NCI-H82 treated with DMSO at 0.1 percent for 48 hours (cell line): Measurements from ENCODE around the gene FAM200B.
A peak's percentile ranks its signal among the peaks of the same experiment; 100 is the strongest.

Experiments
- DNase-seq: peaks from one replicate; lab custom pipeline; 2025; ENCODE audit not compliant: unreplicated experiment; lab: John Stamatoyannopoulos, UW

Gene FAM200B

DNA sequence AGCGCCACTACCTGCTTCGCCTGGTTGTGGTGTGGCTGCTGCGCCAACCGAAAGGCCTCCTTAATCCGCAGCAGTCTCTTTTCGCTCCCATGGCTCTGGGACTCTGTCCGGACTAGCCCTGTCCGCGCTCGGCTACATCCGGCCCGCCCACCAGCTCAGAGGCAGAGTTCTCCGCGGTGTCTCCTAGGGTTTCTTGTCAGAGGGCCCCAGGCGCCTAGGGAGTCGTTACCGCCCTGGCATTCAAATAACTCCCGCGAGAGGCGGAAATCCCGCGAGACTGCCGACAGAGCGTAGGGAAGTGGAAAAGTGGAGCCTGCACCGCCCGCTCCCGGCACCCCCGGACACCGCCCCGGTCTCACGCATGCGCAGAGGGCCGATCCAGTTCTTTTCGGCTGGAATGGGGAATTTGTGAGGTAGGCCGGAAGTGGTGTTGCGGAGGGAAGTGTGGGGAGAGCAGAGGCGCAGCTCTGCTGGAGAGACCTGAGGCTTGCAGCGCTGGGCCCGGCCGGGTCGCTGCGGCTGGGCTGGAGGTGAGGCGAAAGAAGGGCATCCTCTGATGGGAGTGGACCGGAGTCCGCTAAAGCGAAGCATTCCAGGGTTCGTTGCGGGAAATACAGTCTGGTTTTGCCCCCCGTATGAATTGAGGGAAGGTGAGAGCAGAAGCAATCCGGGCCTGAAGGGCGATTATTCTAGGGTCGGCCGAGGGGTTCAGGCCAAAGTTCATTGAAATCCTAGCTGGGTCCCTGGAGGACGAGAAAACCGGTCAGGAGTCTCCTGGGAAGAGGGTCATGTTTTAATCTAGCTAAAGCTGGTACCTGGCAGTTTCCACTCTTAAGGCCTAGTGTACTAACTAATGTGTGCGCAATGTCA, at the start of gene FAM200B:
Gene FAM200B, plus strand, starts transcription at position 456 of the 870 bp plus-strand sequence. CDS start 5,151 bp downstream, outside the sequence.
- DNase-seq: peak; percentile 93

DNA sequence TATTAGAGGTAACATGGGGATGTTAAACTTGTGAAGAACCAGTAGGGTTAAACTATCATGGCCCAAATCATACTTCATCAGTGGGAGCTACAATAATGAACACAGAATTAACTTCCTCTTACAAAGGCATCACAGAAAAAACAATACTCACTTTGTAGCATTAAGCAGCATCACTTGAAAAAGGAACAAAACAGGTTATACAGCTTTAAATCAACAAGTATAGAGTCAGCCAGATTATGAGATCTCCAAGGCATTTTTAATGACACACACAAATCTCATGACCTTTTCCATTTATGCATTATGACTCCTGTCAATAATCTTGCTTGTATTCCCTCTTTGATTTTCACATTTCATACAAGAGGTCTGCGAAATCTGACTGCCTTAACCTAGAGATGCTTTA, 44.8 kb upstream of the FAM200B start:
- no peak for DNase-seq

DNA sequence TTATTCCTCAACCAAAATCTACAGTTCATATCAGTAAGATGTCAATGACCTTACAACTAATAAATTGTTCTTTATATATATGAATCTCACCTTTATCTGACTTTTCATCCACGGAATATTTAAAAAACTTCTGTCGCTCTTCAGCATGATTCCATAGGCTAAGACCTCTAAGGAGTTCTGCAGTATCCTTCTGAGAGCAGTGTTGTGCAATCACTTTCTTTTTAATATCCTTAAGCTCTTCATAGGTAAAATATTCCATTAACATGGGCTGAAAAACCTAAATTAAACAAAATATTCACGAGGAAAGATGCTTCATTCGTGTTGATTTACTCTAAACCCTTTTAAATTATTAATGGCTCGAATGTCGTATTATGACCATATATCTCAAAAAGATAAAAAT, 43.2 kb upstream of the FAM200B start:
- DNase-seq: no peak

GRCh38 chr4:15648600-15648999, 33.0 kb upstream of the FAM200B start:
- no peak for DNase-seq

- DNase-seq: peak; percentile 67
Observed at GRCh38 chr4:15649914-15650545, 31.6 kb upstream of the FAM200B start.

DNA sequence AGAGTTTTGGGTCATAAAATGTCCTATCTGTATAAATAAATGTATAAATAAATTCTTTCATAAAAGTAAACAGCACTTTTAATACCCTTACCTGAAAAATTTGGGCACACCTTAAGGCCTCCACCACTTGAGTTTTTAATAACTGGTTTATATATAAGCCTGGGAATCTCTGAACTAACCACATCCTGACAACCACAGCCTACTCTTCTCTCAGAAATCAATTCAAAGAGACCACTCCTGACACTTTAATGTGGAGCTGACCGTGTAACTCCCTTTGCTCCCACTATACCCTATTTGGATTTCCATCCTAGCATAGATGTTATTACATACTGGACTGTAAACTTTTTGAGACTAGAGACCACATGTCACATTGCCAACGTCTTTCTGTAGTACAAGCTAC, 30.0 kb upstream of the FAM200B start:
- no peak for DNase-seq

GRCh38 chr4:15652191-15652590, 29.4 kb upstream of the FAM200B start:
- no peak for DNase-seq

- no peak for DNase-seq
Observed at GRCh38 chr4:15652841-15653240, 28.8 kb upstream of the FAM200B start.

GRCh38 chr4:15653420-15653819, 28.2 kb upstream of the FAM200B start:
- DNase-seq: no peak

GRCh38 chr4:15653864-15654592, 27.6 kb upstream of the FAM200B start:
- DNase-seq: no peak

- no peak for DNase-seq
Observed at GRCh38 chr4:15654593-15655222, 26.9 kb upstream of the FAM200B start.

DNA sequence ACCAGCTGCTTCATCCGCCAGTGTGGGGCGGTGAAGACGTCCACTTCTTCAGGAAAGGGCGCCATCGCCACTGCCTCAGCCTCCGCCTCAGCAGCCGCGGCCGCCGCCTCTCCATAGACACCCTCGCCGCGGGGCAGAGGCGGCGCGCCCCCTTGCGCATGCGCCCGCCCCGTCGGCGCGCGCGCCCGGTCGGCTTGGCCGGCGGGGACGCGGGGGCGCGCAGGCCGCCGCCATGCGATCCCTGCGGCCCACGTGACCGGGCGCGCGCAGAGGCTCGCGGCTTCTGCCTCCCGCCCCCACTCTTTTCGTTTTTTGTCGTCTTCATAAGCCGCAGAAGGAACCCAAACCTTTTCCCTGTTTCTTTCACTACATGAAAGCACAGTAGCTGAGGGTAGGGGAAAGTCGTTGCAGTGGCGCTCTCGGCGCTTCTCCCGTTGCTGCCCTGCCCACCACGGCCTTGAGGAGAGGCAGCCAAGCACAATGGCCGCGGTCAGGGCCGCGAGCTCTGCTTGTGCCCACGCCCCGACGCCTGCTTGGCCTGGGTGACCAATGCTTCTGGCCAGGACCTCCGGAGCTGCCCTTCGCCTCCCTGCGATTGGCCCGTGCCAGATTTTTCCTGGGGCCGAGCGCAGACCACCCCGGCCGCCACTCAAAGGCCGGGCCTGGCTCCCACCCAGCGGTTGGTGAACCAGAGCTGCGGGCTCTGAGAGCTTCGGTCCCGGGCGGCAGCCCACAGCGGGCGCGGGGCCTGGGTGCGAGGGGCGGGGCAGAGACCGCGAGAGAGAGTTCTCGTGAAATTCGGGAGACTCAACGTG, 26.2 kb upstream of the FAM200B start, which contains the start of gene FBXL5:
Gene FBXL5, minus strand, starts transcription at position 135 of the 815 bp plus-strand sequence. Its CDS starts 70 bp downstream, at position 65.
- DNase-seq: no peak

DNA sequence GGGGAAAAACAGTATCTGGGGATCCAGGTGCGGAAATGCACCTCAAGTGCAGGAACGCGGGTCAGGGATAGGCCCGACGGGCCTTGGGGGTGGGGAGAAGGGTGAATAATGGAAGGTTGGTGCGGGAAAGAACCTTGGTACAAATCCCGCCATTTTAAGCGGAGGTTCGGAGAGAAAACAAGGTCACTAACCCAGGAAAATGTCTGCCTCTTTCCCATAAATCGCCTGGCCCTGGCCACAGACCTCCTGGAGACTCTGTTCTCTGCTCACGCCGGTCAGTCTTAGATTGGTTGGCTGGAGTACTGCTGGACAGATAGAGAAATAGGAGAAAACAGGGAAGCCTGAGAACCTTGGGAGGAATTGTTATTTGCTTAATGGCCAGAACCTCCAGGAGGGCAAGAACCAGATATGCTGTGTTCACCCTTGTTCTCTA, 25.6 kb upstream of the FAM200B start:
- DNase-seq: no peak

DNA sequence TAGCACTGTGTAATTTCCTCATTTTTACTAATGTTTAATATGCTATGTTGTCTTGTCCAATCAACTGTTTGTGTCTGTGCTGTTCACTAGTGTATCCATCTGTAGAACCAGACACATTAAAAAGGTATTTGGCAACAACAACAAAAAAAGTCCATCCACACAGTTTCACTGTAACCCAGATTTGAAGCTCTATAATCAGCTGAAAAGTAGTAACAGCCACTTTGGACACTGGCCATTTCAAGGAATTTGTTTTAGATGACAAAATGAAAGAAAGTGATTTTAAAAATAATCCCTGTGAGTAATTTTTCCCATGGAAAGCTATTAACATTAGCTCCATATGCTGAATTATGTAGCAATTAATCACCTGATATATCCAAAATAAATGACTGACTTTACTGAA, 24.3 kb upstream of the FAM200B start:
- no peak for DNase-seq

- DNase-seq: no peak
Observed at GRCh38 chr4:15658136-15658770, 23.4 kb upstream of the FAM200B start.

- no peak for DNase-seq
Observed at GRCh38 chr4:15658781-15659180, 22.8 kb upstream of the FAM200B start.

DNA sequence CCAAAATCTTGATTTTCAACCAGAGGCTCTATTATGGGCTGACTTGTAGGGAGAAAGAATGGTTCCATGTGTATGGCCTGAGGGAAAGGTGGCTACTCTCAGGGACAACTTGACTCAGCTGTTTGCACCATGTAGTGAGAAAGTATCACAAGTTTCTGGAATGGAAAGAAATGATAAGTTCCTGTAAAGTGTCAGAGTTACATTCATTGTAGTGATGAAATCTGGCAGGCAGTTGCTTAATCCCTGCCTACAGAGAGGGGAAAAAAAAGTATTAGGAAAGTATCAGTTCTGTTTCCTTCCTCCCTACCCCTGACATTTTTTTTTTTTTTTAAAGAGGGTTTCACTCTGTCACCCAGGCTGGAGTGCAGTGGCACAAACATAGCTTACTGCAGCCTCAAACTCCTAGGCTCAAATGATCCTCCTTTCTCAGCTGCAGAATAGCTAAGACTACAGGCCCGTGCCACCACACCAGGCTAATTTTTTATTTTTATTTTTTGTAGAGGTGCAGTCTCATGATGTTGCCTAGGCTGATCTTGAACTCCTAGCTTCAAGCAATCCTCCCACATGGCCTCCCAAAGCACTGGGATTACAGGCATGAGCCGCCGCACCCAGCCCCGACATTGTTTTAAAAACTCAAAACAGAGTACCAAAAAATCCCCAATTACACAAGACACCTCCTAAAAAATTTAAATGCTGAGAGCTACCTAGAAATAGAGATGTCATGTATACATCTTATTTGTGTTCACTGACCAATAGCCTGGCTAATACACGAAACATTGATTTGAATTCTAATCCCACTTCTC, 21.7 kb upstream of the FAM200B start:
- no peak for DNase-seq

GRCh38 chr4:15665753-15666365, 15.8 kb upstream of the FAM200B start:
- DNase-seq: no peak

DNA sequence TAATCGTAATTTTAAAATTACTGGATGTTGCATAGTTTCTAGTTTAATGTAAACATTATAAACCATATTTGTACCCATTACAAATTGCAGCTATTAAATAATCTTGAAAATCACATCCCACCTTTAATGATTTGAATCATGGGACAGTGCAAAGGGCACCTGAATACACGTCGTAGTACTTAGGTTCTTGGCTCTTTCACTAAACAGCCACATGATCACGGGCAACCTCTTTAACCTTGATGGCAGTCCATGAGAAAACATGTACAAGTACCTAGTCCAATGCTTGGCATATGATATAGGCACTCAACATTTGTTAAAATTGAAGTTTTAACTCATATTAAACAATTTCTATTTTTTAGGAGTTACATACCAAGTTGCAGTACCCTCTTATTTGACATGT, 14.6 kb upstream of the FAM200B start:
- no peak for DNase-seq
